ENCODE results near the gene TNFRSF14. TPM values are rescaled to one million over a fixed set of nuclear protein-coding genes. Genes with fewer than 3 reads are reported as not detected.

TNFRSF14 gene
- total and polyA plus RNA-seq, 9 of the 15 experiments (the other 6 are each of a cell fraction or from before 2014, with no cell fraction given) = 0.11 to 2.3 (median 0.68) TPM; not detected in 2

DNA sequence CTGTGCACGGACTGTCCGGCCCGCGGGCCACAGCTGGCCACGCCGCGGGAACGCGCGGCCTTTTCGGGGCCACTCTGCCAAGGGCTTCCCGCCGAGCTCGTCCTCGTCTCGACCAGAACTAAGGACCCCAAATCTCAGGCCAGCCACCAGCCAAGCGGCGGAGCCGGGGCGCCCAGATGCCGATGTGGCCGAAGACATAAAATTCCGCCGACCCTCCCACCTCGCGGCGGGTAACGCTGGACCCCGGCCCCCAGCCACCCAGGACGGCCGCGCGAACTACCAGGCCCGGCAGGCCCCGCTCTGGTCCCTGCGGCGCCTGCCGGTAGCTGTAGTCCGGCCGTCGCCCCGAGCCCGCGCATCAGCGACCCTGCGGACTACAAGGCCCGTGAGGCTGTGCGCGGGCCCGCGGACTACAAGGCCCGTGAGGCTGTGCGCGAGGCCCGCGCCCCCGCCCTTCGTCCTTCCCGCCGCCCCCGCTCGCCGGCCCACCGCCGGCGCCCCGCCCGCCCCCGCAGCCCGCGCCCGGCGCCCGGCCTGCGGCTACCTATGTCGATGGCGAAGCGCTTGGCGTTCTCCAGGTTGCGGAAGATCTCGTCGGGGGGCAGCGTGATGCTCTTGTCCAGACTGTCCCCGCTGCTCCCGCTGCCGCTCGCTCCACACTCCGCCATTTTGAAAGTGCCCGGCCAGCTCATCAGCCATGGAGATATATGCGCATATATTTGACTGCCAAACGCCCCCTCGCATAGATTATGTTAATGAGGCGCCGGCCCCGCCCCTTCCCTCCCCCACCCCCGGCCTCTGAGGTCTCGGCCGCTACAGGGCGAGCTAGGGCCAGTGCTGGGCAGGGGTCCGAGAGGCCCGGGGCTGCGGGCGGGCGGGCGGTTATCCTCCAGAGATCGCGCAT is 30.0 kb upstream of the TNFRSF14 start, which contains the start of gene PANK4 (continued):
- TF ChIP-seq REST (IDR thresholded peaks at IDR 0.05; ENCODE audit: borderline replicate concordance) (no peak), REST (CRISPR knock-in tag; IDR thresholded peaks at IDR 0.05; ENCODE audit: low read depth) (peak; percentile 74), CCNT2 (IDR thresholded peaks at IDR 0.05; ENCODE audit: borderline replicate concordance, extremely low read depth, insufficient read length, low read depth, low read length) (peak; percentile 93), BRD4 (IDR thresholded peaks at IDR 0.05) (no peak), TEAD4 (IDR thresholded peaks at IDR 0.05; ENCODE audit: low read length) (no peak), TEAD4 (CRISPR knock-in tag; IDR thresholded peaks at IDR 0.05; ENCODE audit: borderline replicate concordance) (no peak), TSC22D4 (tag; IDR thresholded peaks at IDR 0.05) (no peak), SRF (CRISPR knock-in tag; IDR thresholded peaks at IDR 0.05) (no peak), RBFOX2 (IDR thresholded peaks at IDR 0.05; ENCODE audit: low read depth, low read length) (peak; percentile 83), ZNF75A (CRISPR knock-in tag; IDR thresholded peaks at IDR 0.05) (no peak), FOXM1 (IDR thresholded peaks at IDR 0.05; ENCODE audit: low read depth) (no peak), FOXM1 (CRISPR knock-in tag; IDR thresholded peaks at IDR 0.05; ENCODE audit: low read depth) (0 out of 2 replicates have a peak, but pooled peaks have one; percentile 45), E2F6 (IDR thresholded peaks at IDR 0.05; ENCODE audit: borderline replicate concordance in 1 of 2, extremely low read depth in 1 of 2, insufficient read depth in 1 of 2, insufficient read length in 1 of 2, low read depth in 1 of 2, low read length in 1 of 2, poor library complexity in 1 of 2, severe bottlenecking in 1 of 2) (peak in 1 of 2 experiments; percentile 13)
- TF ChIP-seq, protein P1, sequence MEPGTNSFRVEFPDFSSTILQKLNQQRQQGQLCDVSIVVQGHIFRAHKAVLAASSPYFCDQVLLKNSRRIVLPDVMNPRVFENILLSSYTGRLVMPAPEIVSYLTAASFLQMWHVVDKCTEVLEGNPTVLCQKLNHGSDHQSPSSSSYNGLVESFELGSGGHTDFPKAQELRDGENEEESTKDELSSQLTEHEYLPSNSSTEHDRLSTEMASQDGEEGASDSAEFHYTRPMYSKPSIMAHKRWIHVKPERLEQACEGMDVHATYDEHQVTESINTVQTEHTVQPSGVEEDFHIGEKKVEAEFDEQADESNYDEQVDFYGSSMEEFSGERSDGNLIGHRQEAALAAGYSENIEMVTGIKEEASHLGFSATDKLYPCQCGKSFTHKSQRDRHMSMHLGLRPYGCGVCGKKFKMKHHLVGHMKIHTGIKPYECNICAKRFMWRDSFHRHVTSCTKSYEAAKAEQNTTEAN (CRISPR knock-in tag; IDR thresholded peaks at IDR 0.05) = no peak
- TF ChIP-seq, protein P2, sequence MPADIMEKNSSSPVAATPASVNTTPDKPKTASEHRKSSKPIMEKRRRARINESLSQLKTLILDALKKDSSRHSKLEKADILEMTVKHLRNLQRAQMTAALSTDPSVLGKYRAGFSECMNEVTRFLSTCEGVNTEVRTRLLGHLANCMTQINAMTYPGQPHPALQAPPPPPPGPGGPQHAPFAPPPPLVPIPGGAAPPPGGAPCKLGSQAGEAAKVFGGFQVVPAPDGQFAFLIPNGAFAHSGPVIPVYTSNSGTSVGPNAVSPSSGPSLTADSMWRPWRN (IDR thresholded peaks at IDR 0.05; ENCODE audit: low read depth) = no peak
